ENCODE data around the gene CEP57L1. TPM values are rescaled to one million over a fixed set of nuclear protein-coding genes. Genes with fewer than 3 reads are reported as not detected.

Gene CEP57L1
- total and polyA plus RNA-seq, 7 experiments from 2014 or later: 3.1 to 17.2 (median 6.5) TPM

DNA sequence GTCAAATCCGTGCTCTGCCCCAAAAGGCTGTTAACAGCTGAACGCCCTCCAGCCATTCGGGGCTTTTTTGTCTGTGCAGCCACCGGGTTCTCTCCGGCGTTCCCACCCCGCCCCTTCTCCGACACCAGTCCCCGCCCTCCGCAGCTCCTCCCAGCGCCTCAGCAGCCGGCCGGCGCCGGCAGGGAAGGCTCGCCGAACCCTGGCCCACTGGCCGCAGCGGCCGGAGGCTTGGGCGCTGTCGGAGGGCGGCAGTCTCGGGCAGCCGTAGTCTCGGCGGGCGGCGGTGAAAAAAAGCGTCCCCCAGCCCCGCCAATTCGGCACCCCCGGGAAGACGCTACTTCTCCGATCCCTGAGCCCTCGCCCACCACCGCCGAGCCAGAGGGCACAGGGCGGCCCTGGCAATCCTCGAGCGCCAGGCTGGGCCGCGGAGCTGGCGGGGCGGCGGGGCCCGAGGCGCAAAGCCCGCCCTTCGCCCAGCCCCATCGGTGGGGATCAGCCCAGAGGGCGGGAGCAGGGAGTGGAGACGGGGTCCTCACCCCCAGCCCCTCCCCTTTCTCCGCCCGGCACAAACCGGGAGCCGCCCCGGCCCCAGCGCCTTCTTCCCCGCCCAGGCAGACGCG is 781 bp upstream of the CEP57L1 start, which contains the start of gene SESN1:
SESN1 (minus strand) TSS at position 431 of the 620 bp plus-strand sequence. CDS start 773 bp downstream, outside the sequence.
- Mint-ChIP-seq H3K4me1 (peaks cover 29 to 70% (median 59%) of the 10 kb centered on the region in 7 donors), H3K9me3 (no peaks in the 10 kb centered on the region), H3K4me3 (peak within 1 kb of the TSS; percentile 92 to 98 (median 96)), H3K36me3 (peaks cover 0 to 12% (median 8%) of the 10 kb centered on the region in 5 donors), H3K27me3 (no peaks in the 10 kb centered on the region), H3K27ac (peak within 1 kb of the TSS; percentile 98 to 99 (median 99))
- H3K4me1 ChIP-seq (ENCODE audit: control insufficient read depth in 2 of 2, insufficient read depth in 2 of 2, low read length in 2 of 2): peaks cover 21 to 29% of the 10 kb centered on the region in 2 donors
- H3K4me3 ChIP-seq (ENCODE audit: low read length): peak within 1 kb of the TSS; percentile 96
- no peaks in the 10 kb centered on the region for H3K27me3 ChIP-seq (ENCODE audit: control insufficient read depth in 2 of 2, insufficient read depth in 2 of 2, low read length in 2 of 2)
- peak within 1 kb of the TSS; percentile 94 for H3K27ac ChIP-seq (ENCODE audit: low read depth, low read length)
- POLR2A ChIA-PET: interaction anchor here (0.7 to 4.0 kb wide), 19 partner anchors 10 to 1206 kb away, joined by 3 to 41 read pairs (median 4); partner anchors contain the start of genes AK9, ARMC2, CD164 and CDC40
- CTCF ChIA-PET: interaction anchor here (0.7 to 1.1 kb wide), 4 partner anchors 18 to 544 kb away, joined by 3 to 4 read pairs (median 4); no protein-coding TSS in a partner anchor
- ATAC-seq (peak; percentile 79), DNase-seq (peak; percentile 61 to 83 (median 70))
- H3K9me3 ChIP-seq (ENCODE audit: control insufficient read depth in 2 of 3, low read length in 3 of 3): no peaks in the 10 kb centered on the region
- H3K36me3 ChIP-seq (ENCODE audit: control insufficient read depth in 2 of 3, insufficient read depth in 3 of 3, low read length in 3 of 3): peaks cover 0 to 11% (median 0%) of the 10 kb centered on the region in 3 experiments
- intact Hi-C loops (cut with micrococcal nuclease): loop anchor here (1.0 to 10.0 kb wide), 26 partner anchors 36 to 1860 kb away; partner anchors contain the start of genes AK9 (in 2 of the 2), ARMC2 (in 2 of the 2), CD164 (in 2 of the 2) and FIG4 (in 2 of the 2)

DNA sequence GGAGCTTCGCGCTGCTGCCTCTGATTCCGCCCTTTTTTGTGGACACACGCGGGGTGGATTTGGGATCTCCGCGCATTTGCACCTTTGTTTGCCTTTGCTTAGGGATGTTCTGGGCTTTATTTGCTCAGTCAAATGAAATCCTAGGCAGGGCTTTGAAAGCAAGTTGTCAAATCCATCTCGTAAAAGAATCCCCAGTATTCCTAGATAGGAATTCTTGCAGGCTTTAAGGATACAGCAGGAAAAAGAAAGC is 453 bp downstream of the CEP57L1 start:
- peak overlapping the region; percentile 94 for H3K27ac ChIP-seq (ENCODE audit: low read depth, low read length)
- CTCF ChIA-PET: interaction anchor here (1.1 kb wide), 1 partner anchor 19 kb away, joined by 3 read pairs; no protein-coding TSS in a partner anchor
- no peaks in the 10 kb centered on the region for H3K9me3 Mint-ChIP-seq
- peaks cover 21 to 29% of the 10 kb centered on the region in 2 donors for H3K4me1 ChIP-seq (ENCODE audit: control insufficient read depth in 2 of 2, insufficient read depth in 2 of 2, low read length in 2 of 2)
- ATAC-seq (no peak), DNase-seq (no peak)
- intact Hi-C loops (cut with micrococcal nuclease): loop anchor here (1.0 to 10.0 kb wide), 24 partner anchors 37 to 1859 kb away; partner anchors contain the start of genes CD164 (in 2 of the 2), MICAL1 (in 2 of the 2), PPIL6 (in 2 of the 2) and SEC63 (in 2 of the 2)
- H3K4me3 ChIP-seq (ENCODE audit: low read length): peak overlapping the region; percentile 96
- no peaks in the 10 kb centered on the region for H3K27me3 Mint-ChIP-seq
- H3K9me3 ChIP-seq (ENCODE audit: control insufficient read depth in 2 of 3, low read length in 3 of 3): no peaks in the 10 kb centered on the region
- POLR2A ChIA-PET: interaction anchor here (0.8 to 4.0 kb wide), 9 partner anchors 9 to 944 kb away, joined by 3 to 41 read pairs (median 5); partner anchors contain the start of genes CD164 and SNX3
- peak overlapping the region; percentile 92 to 98 (median 96) for H3K4me3 Mint-ChIP-seq
- peaks cover 0 to 14% (median 6%) of the 10 kb centered on the region in 5 donors for H3K36me3 Mint-ChIP-seq
- no peaks in the 10 kb centered on the region for H3K27me3 ChIP-seq (ENCODE audit: control insufficient read depth in 2 of 2, insufficient read depth in 2 of 2, low read length in 2 of 2)
- peaks cover 0 to 11% (median 0%) of the 10 kb centered on the region in 3 experiments for H3K36me3 ChIP-seq (ENCODE audit: control insufficient read depth in 2 of 3, insufficient read depth in 3 of 3, low read length in 3 of 3)
- H3K4me1 Mint-ChIP-seq: peaks cover 22 to 59% (median 49%) of the 10 kb centered on the region in 7 donors
- peak overlapping the region; percentile 98 to 99 (median 99) for H3K27ac Mint-ChIP-seq

GRCh38 chr6:109096208-109096607 is 901 bp downstream of the CEP57L1 start:
- Mint-ChIP-seq H3K27me3 (no peaks in the 10 kb centered on the region), H3K9me3 (no peaks in the 10 kb centered on the region), H3K27ac (peak overlapping the region in 8 of 9 donors; percentile 68 to 99 (median 99)), H3K4me3 (peak overlapping the region; percentile 92 to 98 (median 96)), H3K36me3 (peaks cover 0 to 14% (median 9%) of the 10 kb centered on the region in 5 donors), H3K4me1 (peaks cover 21 to 54% (median 46%) of the 10 kb centered on the region in 7 donors)
- CTCF ChIA-PET: no interaction called here
- H3K4me1 ChIP-seq (ENCODE audit: control insufficient read depth in 2 of 2, insufficient read depth in 2 of 2, low read length in 2 of 2): peaks cover 21 to 26% of the 10 kb centered on the region in 2 donors
- intact Hi-C loops (cut with micrococcal nuclease): loop anchor here (5.0 to 10.0 kb wide), 3 partner anchors 91 to 1859 kb away; partner anchors contain the start of gene GTF3C6 (in 1 of the 2)
- POLR2A ChIA-PET: interaction anchor here (0.7 to 4.0 kb wide), 4 partner anchors 42 to 538 kb away, joined by 4 to 41 read pairs (median 10); no protein-coding TSS in a partner anchor
- peak overlapping the region; percentile 96 for H3K4me3 ChIP-seq (ENCODE audit: low read length)
- DNase-seq: no peak
- H3K27ac ChIP-seq (ENCODE audit: low read depth, low read length): no peak overlapping the region
- no peaks in the 10 kb centered on the region for H3K27me3 ChIP-seq (ENCODE audit: control insufficient read depth in 2 of 2, insufficient read depth in 2 of 2, low read length in 2 of 2)
- H3K36me3 ChIP-seq (ENCODE audit: control insufficient read depth in 2 of 3, insufficient read depth in 3 of 3, low read length in 3 of 3): peaks cover 0 to 11% (median 0%) of the 10 kb centered on the region in 3 experiments
- ATAC-seq: no peak
- no peaks in the 10 kb centered on the region for H3K9me3 ChIP-seq (ENCODE audit: control insufficient read depth in 2 of 3, low read length in 3 of 3)

GRCh38 chr6:109097661-109098060 is 2.4 kb downstream of the CEP57L1 start:
- Mint-ChIP-seq H3K27me3 (no peaks in the 10 kb centered on the region), H3K27ac (no peak overlapping the region), H3K9me3 (no peaks in the 10 kb centered on the region), H3K36me3 (peaks cover 0 to 22% (median 16%) of the 10 kb centered on the region in 5 donors), H3K4me1 (peaks cover 12 to 40% (median 31%) of the 10 kb centered on the region in 7 donors), H3K4me3 (no peak overlapping the region)
- ATAC-seq: no peak
- Histone ChIP-seq H3K27ac (ENCODE audit: low read depth, low read length) (no peak overlapping the region), H3K9me3 (ENCODE audit: control insufficient read depth in 2 of 3, low read length in 3 of 3) (no peaks in the 10 kb centered on the region), H3K4me1 (ENCODE audit: control insufficient read depth in 2 of 2, insufficient read depth in 2 of 2, low read length in 2 of 2) (peaks cover 9 to 11% of the 10 kb centered on the region in 2 donors), H3K27me3 (ENCODE audit: control insufficient read depth in 2 of 2, insufficient read depth in 2 of 2, low read length in 2 of 2) (no peaks in the 10 kb centered on the region), H3K36me3 (ENCODE audit: control insufficient read depth in 2 of 3, insufficient read depth in 3 of 3, low read length in 3 of 3) (peaks cover 0 to 11% (median 0%) of the 10 kb centered on the region in 3 experiments), H3K4me3 (ENCODE audit: low read length) (no peak overlapping the region)
- ChIA-PET POLR2A (no interaction called here), CTCF (no interaction called here)
- intact Hi-C loops (cut with micrococcal nuclease): loop anchor here (5.0 to 10.0 kb wide), 3 partner anchors 90 to 1857 kb away; partner anchors contain the start of gene GTF3C6 (in 1 of the 2)
- no peak for DNase-seq

- ATAC-seq (no peak), DNase-seq (no peak)
- Histone ChIP-seq H3K4me3 (ENCODE audit: low read length) (no peak overlapping the region), H3K36me3 (ENCODE audit: control insufficient read depth in 2 of 3, insufficient read depth in 3 of 3, low read length in 3 of 3) (no peaks in the 10 kb centered on the region), H3K9me3 (ENCODE audit: control insufficient read depth in 2 of 3, low read length in 3 of 3) (no peaks in the 10 kb centered on the region), H3K27me3 (ENCODE audit: control insufficient read depth in 2 of 2, insufficient read depth in 2 of 2, low read length in 2 of 2) (no peaks in the 10 kb centered on the region), H3K4me1 (ENCODE audit: control insufficient read depth in 2 of 2, insufficient read depth in 2 of 2, low read length in 2 of 2) (no peaks in the 10 kb centered on the region), H3K27ac (ENCODE audit: low read depth, low read length) (no peak overlapping the region)
- ChIA-PET POLR2A (no interaction called here), CTCF (interaction anchor here (0.7 kb wide), 1 partner anchor 673 kb away, joined by 3 read pairs; no protein-coding TSS in a partner anchor)
- Mint-ChIP-seq H3K27ac (no peak overlapping the region), H3K27me3 (no peaks in the 10 kb centered on the region), H3K4me1 (peaks cover 0 to 8% (median 2%) of the 10 kb centered on the region in 7 donors), H3K9me3 (no peaks in the 10 kb centered on the region), H3K36me3 (peaks cover 0 to 19% (median 13%) of the 10 kb centered on the region in 5 donors), H3K4me3 (no peak overlapping the region)
- intact Hi-C loops (cut with micrococcal nuclease): no loop called here
These were observed 7.5 kb downstream of the CEP57L1 start for GRCh38 chr6:109102762-109103161.

DNA sequence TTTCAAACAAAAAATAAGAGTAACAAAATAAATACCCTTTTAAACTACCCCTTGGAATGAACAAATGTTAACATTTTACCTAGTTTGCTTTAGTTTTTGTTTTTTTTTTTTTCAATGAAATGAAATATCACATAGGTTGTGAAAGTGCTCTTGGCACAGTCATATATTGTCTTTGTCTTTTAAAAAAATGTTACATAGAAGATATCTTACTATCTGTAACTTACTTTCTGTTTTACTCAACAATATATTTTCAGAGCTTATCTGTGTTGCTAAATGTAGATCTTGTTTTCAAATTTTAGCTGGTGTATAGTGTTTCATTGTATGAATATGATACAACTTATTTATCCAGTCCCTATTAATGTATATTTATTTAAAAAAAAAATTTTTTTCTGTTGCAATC is 8.6 kb downstream of the CEP57L1 start:
- Histone ChIP-seq H3K27me3 (ENCODE audit: control insufficient read depth in 2 of 2, insufficient read depth in 2 of 2, low read length in 2 of 2) (no peaks in the 10 kb centered on the region), H3K4me1 (ENCODE audit: control insufficient read depth in 2 of 2, insufficient read depth in 2 of 2, low read length in 2 of 2) (no peaks in the 10 kb centered on the region), H3K27ac (ENCODE audit: low read depth, low read length) (no peak overlapping the region), H3K9me3 (ENCODE audit: control insufficient read depth in 2 of 3, low read length in 3 of 3) (no peaks in the 10 kb centered on the region), H3K36me3 (ENCODE audit: control insufficient read depth in 2 of 3, insufficient read depth in 3 of 3, low read length in 3 of 3) (no peaks in the 10 kb centered on the region), H3K4me3 (ENCODE audit: low read length) (no peak overlapping the region)
- no peaks in the 10 kb centered on the region for H3K27me3 Mint-ChIP-seq
- no peaks in the 10 kb centered on the region for H3K9me3 Mint-ChIP-seq
- ChIA-PET POLR2A (interaction anchor here (1.4 kb wide), 1 partner anchor 9 kb away, joined by 7 read pairs; the partner anchor contains the start of genes CEP57L1 and SESN1), CTCF (no interaction called here)
- peaks cover 0 to 15% (median 10%) of the 10 kb centered on the region in 5 donors for H3K36me3 Mint-ChIP-seq
- peaks cover 0 to 6% (median 0%) of the 10 kb centered on the region in 7 donors for H3K4me1 Mint-ChIP-seq
- DNase-seq (no peak), ATAC-seq (no peak)
- intact Hi-C loops (cut with micrococcal nuclease): no loop called here
- H3K27ac Mint-ChIP-seq: no peak overlapping the region
- no peak overlapping the region for H3K4me3 Mint-ChIP-seq
